NCI-H2196 (cell line): ENCODE measurements around the gene ATAD1.

Experiments
- DNase-seq: peaks from one replicate; lab custom pipeline; 2025; ENCODE audit not compliant: unreplicated experiment; lab: John Stamatoyannopoulos, UW

The ATAD1 gene

GRCh38 chr10:87721781-87722180 lies 96.2 kb downstream of the ATAD1 start:
- no peak for DNase-seq

DNA sequence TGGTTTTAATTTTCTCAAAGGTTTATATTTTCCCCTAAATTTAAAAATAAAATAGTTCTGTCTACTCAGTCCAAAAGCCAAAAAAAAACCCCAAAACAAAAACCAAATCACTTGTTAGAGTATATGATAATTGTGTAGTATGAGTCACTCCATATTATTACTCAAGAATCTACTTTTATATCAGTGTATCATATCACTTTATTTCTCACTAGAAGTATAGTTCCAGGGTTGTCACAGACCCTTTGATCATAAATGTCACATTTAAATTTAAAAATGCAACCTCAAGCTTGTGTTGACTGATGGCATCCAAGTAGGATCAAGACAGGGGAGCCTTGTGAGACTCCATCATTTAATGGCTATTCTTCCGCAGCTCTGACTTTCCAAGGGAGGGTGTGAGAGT lies 97.4 kb downstream of the ATAD1 start:
- no peak for DNase-seq

DNA sequence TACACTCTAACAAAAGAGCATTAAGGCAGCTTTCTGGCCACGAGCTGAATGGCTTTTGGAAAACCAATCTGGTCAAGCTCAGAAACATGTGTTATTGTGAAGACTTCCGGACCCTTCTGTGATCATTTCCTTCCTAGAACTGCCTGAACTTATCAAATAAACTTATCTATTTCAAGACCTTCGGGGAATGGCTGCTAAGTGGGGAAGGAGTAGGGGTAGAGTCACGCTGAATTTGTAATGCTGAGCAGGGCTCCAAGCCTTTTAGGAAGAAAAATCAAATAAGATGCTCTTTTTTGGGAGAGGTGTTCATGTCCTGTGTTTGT lies 101.7 kb downstream of the ATAD1 start:
- no peak for DNase-seq

DNA sequence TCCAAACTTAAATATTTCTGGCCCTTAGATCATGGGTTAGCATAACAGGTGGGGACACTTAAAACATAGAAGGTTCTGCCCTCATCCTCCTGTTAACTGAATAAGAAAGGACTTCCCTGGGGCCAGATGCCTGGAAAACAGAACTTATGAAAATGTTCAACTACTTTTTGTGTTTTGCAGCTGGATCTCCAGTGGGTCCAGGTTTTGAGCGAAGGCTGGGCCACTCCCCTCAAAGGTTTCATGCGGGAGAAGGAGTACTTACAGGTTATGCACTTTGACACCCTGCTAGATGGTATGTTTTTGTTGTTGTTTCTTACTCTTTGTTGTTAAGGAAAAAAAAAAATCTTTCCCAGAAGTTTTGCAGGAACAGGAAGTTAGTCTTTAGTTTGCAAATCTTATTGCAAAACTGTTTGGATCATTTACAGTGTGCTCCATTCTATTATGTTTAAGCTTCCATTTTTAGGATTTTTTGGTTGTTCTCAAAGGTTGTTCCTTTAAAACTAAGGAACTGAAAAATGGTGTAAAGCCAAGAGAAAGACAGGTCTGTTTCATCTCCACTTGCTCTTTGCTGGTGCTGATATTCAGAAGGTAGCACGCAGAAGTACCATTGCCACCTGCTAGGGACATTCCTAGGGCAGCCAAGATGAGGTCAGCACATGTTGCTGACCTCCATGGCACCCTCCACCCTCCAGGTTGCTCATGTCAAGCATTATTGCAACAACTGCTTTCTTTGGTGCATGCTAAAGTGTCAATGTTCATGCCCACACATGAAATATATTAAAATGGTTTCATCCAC lies 102.3 kb downstream of the ATAD1 start:
- DNase-seq: no peak

DNA sequence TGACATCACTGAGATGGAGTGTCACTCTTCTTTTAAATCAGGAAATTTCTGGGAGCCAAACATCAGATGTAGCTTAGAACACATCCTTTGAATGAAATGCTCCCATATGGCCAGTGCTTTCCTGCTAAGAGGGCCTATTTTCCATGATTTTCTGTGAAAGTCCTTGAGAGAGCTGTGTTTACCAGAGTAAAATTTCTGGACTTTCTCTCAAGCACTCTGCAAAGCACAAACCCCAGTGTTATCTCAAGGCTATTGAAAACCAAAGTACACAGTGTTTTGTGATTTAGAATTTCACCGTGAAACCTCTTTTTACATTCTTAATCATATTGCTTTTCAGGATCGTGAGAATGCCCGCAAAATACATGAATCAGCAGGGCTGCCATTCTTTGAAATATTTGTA lies 104.3 kb downstream of the ATAD1 start:
- DNase-seq: no peak

DNA sequence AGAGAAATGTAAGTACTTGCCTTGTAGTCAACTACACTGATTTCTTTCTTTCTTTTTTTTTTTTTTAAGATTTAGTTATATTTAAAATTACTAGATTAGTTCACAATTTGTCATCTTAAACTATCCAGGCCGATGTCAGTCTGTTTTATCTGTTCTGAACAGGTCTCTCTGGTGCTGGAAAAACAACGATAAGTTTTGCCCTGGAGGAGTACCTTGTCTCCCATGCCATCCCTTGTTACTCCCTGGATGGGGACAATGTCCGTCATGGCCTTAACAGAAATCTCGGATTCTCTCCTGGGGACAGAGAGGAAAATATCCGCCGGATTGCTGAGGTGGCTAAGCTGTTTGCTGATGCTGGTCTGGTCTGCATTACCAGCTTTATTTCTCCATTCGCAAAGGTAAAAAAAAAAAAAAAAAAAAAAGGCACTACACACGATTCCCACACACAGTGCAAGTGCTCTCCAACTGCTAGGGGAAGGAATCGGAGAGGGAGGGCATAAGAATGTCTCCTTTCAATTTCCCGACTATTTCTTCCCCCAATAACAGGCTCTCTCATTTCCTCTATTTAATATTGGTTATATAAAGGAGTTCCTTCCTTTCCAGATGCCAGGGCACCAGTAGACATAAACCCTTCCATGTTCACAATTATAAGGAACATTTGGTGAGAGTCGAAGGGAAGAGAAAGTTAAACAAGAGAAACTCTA lies 105.0 kb downstream of the ATAD1 start:
- no peak for DNase-seq

DNA sequence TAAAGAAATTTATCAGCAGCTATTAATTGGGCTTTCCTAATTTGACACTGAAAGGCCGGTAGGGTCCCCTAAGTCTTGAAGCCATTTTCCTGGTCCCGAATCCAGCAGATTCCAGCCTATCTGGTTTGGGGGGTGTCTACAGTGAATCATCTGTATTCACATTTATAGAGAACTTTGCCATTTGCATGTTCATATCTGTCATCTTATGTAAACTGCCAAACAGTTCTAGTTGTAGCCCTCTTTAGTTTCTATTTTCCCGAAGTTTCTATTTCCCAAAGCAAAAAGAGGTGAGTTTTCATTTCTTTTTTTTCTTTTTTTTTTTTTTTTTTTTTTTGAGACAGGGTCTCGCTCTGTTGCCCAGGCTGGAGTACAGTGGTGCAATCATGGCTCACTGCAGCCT lies 110.8 kb downstream of the ATAD1 start:
- DNase-seq: no peak

GRCh38 chr10:87706731-87707130 lies 111.3 kb downstream of the ATAD1 start:
- no peak for DNase-seq

- no peak for DNase-seq
Measured at GRCh38 chr10:87705339-87705738, 112.7 kb downstream of the ATAD1 start.

- DNase-seq: no peak
Measured at GRCh38 chr10:87703771-87704170, 114.3 kb downstream of the ATAD1 start.

- no peak for DNase-seq
Measured at GRCh38 chr10:87702973-87703294, 115.1 kb downstream of the ATAD1 start.

- DNase-seq: no peak
Measured at GRCh38 chr10:87702260-87702972, 115.6 kb downstream of the ATAD1 start.
